Measurements from ENCODE around the gene MATCAP1. TPM values are rescaled to one million over a fixed set of nuclear protein-coding genes. Genes with fewer than 3 reads are reported as not detected.
A peak's percentile ranks its signal among the peaks of the same experiment; 100 is the strongest.

Gene MATCAP1
- total RNA-seq, 4 donors from 2014 or later, result 20.8 to 57.8 (median 42.3) TPM

DNA sequence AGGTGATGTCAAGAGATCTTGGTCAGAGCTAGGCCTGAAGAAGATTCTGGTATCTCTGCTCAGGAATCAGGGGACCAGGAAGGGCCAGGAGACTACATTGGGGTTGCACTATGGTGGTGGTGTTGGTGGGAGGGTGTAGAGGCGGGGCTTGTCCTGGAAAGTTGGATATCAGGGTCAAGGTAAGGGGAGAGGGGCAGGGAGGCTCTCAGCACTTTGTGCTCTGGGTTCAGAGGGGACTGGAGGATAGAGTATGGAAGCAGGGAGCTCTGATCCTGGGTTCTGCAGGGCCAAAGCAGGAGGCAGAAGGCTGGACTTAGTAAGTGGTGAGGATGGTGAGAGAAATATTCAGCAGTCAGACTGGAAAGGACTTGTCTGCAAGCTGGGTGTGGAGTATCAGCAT lies 10.4 kb downstream of the MATCAP1 start:
- Histone ChIP-seq H3K36me3 (no peaks in the 10 kb centered on the region), H3K4me1 (peaks cover 8 to 54% (median 32%) of the 10 kb centered on the region in 4 donors), H3K27ac (peak overlapping the region; percentile 64 to 96 (median 86)), H3K9me3 (no peaks in the 10 kb centered on the region), H3K4me3 (peak overlapping the region in 3 of 4 donors; percentile 34 to 56 (median 51)), H3K27me3 (no peaks in the 10 kb centered on the region)
- DNase-seq, result no peak
- TF ChIP-seq CTCF (IDR thresholded peaks at IDR 0.05) (no peak), POLR2A (IDR thresholded peaks at IDR 0.05) (no peak)

DNA sequence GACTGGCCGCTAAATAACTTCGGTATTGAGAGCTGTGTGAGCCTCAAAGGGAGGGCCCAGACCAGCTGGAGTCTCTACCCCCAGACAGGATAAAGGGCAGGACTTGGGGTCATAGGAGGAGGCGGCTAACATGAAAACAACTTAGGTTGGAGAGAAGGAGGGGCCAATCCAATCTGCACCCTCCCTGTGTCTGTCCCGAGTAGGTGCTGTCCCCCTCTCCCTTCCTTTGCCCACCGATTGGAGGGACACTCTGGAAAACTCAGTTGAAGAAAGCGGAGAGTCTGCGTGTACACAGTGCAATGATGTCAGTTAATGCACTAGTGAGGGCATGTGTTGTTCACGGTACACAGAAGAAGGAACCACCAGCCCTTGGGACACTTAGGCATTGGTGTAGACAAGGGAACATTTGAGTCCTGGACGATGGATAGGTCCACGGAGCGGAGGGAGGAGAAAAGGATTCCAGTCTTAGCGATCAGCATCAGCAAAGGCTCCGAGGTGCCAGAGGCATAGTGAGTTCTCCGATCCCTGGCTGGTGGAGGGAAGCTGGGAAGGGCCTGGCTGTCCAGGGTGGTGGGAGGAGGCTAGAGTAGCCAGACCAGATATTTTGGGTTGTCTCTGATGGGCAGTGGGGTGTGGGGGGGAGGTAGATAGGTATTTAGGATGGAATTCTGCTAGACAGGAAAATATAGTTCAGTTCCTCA lies 12.7 kb downstream of the MATCAP1 start:
- no peak for TF ChIP-seq CTCF (IDR thresholded peaks at IDR 0.05)
- no peak for TF ChIP-seq POLR2A (IDR thresholded peaks at IDR 0.05)
- peak overlapping the region; percentile 52 to 87 (median 74) for H3K27ac ChIP-seq
- H3K4me3 ChIP-seq, result peak overlapping the region; percentile 27 to 60 (median 45)
- no peak for DNase-seq
- no peaks in the 10 kb centered on the region for H3K27me3 ChIP-seq
- no peaks in the 10 kb centered on the region for H3K36me3 ChIP-seq
- peaks cover 5 to 45% (median 29%) of the 10 kb centered on the region in 4 donors for H3K4me1 ChIP-seq
- no peaks in the 10 kb centered on the region for H3K9me3 ChIP-seq

DNA sequence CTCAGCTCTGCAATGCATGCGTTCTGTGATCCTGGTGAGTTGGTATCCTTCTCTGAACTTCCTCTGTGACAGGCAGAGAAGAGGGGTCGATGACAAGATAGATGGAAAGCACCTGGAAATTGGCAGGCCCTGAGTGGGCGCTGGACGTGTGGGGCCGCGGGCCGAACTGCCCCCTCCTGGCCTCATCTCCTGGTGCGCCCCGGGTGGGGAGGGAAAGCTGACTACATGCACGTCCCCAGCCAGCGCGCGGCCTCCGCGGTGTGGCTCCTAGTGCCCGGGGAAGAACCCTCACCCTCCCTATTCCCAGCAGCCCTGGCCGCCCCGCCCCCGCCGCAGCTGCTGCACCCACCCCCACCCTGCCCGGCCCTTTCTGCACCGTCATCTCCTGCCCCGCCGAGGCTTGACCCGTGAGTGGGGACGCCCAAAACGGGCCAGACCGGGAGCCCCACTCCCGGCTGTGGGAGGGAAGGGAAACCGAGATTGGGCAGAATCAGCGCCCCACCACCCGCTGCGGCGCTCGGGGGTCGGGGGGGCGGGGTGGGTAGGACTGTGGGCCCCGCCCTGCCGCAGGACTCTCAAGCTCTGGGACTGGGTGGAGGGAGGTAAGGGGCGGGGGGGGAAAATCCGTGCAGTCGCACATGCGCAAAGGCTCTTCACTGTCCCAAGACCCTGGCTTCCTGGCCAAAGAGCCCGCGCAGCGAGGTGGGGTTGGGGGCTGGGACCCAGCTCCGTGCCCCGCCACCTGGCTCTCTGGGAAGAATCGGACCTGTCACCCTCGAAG lies 13.4 kb downstream of the MATCAP1 start, which contains the start of gene NOL3:
TSS of gene NOL3 (plus strand) at position 371 of the 781 bp plus-strand sequence.
- Histone ChIP-seq H3K4me3 (peak within 1 kb of the TSS; percentile 27 to 60 (median 45)), H3K4me1 (peaks cover 6 to 52% (median 33%) of the 10 kb centered on the region in 4 donors), H3K27ac (peak within 1 kb of the TSS; percentile 52 to 87 (median 74))

DNA sequence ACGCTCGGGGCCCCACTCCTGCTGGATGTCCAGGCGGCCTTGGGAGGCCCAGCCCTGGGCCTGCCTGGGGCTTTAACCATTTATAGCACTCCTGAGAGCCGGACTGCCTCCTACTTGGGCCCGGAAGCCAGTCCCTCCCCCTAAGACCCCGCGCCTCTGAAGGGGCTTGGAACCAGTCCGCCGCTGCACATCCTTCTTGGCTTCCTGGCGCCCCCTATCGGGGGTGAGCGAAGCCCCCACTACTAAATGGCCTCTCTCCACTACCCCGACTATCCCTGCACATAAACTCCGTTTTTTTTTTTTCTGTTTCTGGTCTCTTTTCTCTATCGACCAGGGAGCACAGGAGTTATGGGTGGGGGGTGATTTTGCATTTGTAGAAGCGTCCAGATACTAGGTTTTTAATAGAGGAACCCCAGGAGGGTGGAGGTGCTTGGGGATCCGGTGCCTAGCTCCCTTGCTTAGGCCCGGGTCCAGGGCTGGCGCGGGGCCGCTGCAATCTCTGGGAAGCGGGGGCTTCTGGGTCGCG lies 14.1 kb downstream of the MATCAP1 start:
- H3K9me3 ChIP-seq, result no peaks in the 10 kb centered on the region
- no peak for DNase-seq
- H3K27me3 ChIP-seq, result no peaks in the 10 kb centered on the region
- no peaks in the 10 kb centered on the region for H3K36me3 ChIP-seq
- H3K4me3 ChIP-seq, result peak overlapping the region; percentile 27 to 60 (median 45)
- peak overlapping the region; percentile 52 to 87 (median 74) for H3K27ac ChIP-seq
- H3K4me1 ChIP-seq, result peaks cover 10 to 53% (median 36%) of the 10 kb centered on the region in 4 donors
- TF ChIP-seq POLR2A (IDR thresholded peaks at IDR 0.05) (no peak), CTCF (IDR thresholded peaks at IDR 0.05) (peak in 4 of 6 experiments; percentile 17 to 47 (median 25))

More for the DNA sequence above, 13.4 kb downstream of the MATCAP1 start, which contains the start of gene NOL3:
- Histone ChIP-seq H3K36me3 (no peaks in the 10 kb centered on the region), H3K9me3 (no peaks in the 10 kb centered on the region), H3K27me3 (no peaks in the 10 kb centered on the region)
- TF ChIP-seq POLR2A (IDR thresholded peaks at IDR 0.05), result no peak
- TF ChIP-seq CTCF (IDR thresholded peaks at IDR 0.05), result no peak
- DNase-seq, result peak; percentile 48 to 86 (median 83)

- no peak for DNase-seq
- no peak overlapping the region for H3K4me3 ChIP-seq
- peaks cover 12 to 54% (median 37%) of the 10 kb centered on the region in 4 donors for H3K4me1 ChIP-seq
- H3K9me3 ChIP-seq, result no peaks in the 10 kb centered on the region
- TF ChIP-seq CTCF (IDR thresholded peaks at IDR 0.05) (no peak), POLR2A (IDR thresholded peaks at IDR 0.05) (no peak)
- H3K27me3 ChIP-seq, result peaks cover 0 to 3% of the 10 kb centered on the region in 2 donors
- H3K27ac ChIP-seq, result peak overlapping the region in 1 of 4 donors; percentile 52
- no peaks in the 10 kb centered on the region for H3K36me3 ChIP-seq
Measured at GRCh38 chr16:67169011-67169451, 14.7 kb downstream of the MATCAP1 start.

Data from Peyer's patch (tissue), 4 donors.